GM18907 (cell line): ENCODE data around the gene EMILIN2.
"Not testable (repeated sequence)": the region's sequence is repeated elsewhere in the genome, so short reads cannot be mapped to it uniquely, and the experiment has no call there.

Source experiments
- ATAC-seq: cut with Tn5 transposase; IDR thresholded peaks from one replicate; pipeline ENCODE4 v1.9.1; 2021; ENCODE audit warnings: mild to moderate bottlenecking, moderate library complexity; ENCODE audit not compliant: unreplicated experiment

The EMILIN2 gene

DNA sequence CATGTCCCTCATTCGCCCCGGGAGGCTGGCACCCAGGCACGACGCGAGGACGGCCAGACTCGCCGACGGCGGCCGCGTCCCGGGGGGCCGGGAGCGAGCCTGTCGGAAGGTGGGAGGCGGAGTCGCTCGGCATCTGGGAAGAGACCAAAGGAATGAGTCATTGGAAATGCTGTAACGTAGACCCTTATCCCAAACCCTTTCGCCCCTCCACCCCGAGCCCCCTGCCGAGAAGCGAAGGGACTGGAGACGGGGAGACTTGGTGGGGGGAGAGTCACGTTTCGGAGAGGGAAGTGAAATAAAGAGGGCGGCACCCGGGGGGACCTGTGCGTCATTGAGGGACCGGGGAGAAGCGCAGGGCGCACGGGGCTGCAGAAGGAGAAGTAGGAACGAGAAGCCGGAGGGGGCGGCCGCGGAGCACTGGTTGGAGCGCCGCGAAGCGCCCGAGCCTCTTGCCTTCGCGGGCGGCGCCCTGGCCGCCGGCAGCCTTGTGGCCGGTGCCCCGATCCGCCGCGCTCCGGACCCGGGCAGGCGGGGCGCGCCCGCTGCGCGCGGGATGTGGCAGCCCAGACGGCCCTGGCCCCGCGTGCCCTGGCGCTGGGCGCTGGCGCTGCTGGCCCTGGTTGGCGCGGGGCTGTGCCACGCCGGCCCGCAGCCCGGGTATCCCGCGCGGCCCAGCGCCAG lies at the start of gene EMILIN2:
Gene EMILIN2, plus strand, starts transcription at position 371 of the 681 bp plus-strand sequence. Its CDS starts 183 bp downstream, at position 554.
- peak; percentile 71 for ATAC-seq

- ATAC-seq: peak; percentile 67
These were observed 48.9 kb upstream of the EMILIN2 start for GRCh38 chr18:2797951-2798350.

DNA sequence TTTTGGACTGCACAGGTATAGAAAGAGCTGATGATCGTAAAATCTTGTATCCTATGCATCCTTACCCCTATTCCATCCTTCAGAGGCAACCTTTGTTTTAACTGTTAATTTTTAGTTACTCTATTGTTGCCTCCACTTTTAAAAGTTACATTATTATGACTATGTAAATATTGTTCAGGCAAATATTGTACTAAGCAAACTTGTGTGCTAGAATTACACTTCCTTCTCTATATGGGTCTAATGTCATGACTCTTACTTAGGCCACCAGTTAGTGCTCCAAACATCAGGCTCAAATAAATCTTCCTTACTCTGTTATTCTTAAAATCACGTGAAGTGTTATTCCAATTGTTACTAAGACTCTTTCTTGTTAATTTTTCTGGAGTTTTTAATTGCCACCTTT lies 47.4 kb upstream of the EMILIN2 start:
- no peak for ATAC-seq

DNA sequence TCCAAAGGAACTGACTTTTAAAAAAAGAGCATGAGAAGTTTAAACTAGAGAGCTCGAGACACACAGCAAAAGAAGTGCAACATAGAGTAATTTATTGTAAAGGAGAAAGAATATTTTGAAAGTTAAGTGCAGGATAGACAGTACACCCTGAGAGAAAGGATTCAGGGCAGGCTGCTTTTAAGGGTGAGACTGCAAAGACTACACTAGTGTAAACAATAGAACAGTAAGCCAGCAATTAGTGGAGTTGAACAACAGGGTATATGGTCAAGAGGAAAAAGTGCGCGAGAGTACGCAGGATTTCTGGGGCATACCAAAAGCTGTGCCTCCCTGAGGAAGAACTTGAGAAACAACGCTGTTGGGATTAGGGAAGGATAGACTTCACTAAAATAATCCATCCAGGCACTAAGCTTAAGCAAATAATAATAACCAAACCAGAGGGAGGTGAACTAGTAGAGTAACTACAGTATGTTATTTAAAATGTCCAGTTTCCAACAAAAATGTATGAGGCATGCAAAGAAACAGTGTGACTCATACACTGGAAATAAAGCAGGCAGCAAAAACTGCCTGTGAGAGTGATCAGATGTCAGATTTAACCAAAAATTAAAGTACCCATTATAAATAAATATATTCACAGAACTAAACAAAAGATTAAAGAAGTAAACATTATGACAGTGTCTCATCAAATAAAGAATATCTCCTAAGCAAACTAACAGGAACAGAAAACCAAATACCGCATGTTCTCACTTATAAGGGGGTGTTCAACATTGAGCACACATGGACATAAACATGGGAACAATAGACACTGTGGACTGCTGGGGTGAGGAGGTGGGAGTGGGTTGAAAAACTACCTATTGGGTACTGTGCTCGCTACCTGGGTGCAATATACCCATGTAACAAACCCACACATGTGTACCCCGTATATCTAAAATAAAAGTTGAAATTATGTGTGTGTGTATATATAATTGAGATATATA lies 40.5 kb upstream of the EMILIN2 start:
- no peak for ATAC-seq

GRCh38 chr18:2808640-2809039 lies 38.2 kb upstream of the EMILIN2 start:
- ATAC-seq: not testable (repeated sequence)

DNA sequence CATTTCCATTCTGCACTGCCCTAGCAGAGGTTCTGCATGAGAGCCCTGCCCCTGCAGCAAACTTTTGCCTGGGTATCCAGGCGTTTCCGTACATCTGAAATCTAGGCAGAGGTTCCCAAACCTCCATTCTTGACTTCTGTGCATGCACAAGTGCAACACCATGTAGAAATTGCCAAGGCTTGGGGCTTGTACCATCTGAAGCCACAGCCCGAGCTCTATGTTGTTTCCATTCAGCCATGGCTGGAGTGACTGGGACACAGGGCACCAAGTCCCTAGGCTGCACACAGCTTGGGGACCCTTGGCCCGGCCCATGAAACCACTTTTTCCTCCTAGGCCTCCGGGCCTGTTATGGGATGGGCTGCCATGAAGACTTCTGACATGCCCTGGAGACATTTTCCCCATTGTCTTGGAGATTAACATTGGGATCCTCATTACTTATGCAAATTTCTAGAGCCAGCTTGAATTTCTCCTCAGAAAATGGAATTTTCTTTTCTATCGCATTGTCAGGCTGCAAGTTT lies 37.1 kb upstream of the EMILIN2 start:
- not testable (repeated sequence) for ATAC-seq

GRCh38 chr18:2811416-2811815 lies 35.4 kb upstream of the EMILIN2 start:
- no peak for ATAC-seq

DNA sequence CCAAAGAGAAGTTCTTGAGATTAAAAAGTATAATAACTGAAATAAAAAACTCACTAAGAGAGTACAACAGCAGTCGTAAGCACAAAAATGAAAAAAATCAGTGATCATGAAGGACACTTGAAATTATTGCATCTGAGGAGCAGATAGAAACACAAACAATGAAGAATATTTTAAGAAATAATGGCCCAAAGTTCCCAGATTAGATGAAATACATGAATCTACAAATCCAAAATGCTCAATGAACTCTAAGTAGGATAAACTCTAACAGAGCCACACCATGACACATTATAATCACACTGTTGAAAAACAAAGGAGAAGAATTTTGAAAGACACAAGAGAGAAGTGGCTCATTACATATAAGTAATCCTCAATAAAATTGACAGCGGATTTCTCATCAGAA lies 31.9 kb upstream of the EMILIN2 start:
- ATAC-seq: no peak

- ATAC-seq: no peak
These were observed 28.5 kb upstream of the EMILIN2 start for GRCh38 chr18:2818281-2818680.

DNA sequence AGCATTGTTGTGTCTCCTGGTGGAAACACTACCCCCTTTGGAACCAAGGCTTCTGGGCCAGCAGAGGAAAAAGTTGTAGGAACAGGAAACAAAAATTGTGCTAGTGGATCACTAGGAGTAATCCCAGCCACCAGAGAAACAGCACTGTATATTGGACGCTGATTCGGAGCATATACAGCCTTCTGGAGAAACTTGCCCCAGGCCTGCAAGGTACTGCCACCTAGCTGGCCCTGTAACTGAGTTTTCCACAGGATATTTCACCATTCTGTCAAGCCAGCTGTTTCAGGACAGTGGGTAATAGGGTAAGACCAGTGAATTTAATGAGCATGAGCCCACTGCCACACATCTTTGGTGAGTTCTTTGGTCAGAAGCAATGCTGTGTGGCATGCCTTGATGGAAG lies 25.1 kb upstream of the EMILIN2 start:
- ATAC-seq: no peak

DNA sequence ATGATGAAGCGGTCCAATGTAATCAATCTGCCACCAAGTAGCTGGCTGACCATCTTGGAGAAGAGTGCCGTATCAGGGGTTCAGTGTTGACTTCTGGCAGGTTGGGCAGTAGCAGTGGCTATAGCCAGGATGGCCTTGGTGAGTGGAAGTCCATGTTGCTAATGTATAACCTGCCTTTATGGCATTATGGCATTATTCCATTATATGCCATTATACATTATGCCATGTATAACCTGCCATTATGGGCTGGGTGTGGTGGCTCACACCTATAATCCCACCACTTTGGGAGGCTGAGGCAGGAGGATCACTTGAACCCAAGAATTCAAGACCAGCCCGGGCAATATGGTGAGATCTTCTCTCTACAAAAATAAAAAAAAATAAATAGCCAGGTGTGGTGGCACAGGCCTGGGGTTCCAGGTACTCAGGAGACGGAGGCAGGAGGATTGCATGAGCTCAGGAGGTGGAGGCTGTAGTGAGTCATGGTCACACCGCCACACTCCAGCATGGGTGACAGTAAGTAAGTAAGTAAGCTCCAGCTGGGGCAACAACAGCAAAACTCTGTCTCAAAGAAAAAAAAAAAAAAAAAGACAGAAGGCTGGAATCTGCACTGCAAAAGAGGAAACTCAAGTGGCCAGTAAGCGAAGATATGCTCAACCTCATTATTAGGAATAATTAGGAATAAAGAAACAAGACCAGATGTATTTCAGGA lies 24.4 kb upstream of the EMILIN2 start:
- no peak for ATAC-seq

- ATAC-seq: no peak
These were observed 23.6 kb upstream of the EMILIN2 start for GRCh38 chr18:2823202-2823601.

GRCh38 chr18:2823966-2824365 lies 22.8 kb upstream of the EMILIN2 start:
- ATAC-seq: no peak

- no peak for ATAC-seq
These were observed 21.9 kb upstream of the EMILIN2 start for GRCh38 chr18:2824865-2825264.

DNA sequence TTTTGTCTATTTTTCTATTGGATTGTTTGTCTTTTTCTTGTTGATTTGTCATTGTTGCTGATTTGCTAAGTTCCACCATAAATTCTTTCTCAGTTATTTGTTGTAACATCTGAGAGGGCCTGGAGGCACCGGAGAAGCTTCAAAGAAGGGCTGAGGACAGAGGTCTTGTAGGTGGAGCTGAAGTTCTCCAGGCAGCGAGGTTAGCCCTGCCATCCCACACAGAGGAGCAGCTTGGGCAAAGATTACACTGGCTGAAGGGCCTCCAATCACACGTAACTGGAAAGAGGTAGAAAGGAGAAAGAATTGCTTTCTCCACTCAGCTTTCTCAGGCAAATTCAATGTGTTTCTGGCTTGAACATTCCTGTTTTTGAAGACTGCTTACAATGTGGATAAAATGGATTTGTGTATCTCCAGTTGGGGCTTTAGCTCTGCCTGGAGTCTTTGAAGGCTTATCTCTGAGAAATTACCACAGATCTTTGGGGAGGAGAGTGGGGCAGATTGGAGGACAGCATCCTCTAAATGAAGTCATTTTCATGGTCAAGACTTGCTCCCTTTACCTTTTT lies 21.1 kb upstream of the EMILIN2 start:
- ATAC-seq: no peak

GRCh38 chr18:2826581-2826980 lies 20.2 kb upstream of the EMILIN2 start:
- no peak for ATAC-seq

DNA sequence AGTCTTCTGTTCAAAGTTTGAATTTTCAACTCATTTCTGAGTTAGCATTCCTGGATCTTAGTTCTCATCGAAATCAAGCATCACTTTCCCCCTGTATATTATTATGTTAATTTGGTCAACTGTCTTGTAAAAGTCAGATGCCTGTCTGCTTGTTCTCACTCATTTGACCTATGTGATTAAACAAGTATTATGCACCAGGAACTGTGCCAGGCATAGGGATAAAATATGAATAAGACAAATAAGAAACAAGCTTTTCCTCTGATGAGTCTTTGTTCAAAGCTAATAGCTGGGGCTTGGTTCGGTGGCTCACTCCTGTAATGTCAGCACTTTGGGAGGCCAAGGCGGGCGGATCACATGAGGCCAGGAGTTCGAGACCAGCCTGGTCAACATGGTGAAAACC lies 19.7 kb upstream of the EMILIN2 start:
- ATAC-seq: no peak

DNA sequence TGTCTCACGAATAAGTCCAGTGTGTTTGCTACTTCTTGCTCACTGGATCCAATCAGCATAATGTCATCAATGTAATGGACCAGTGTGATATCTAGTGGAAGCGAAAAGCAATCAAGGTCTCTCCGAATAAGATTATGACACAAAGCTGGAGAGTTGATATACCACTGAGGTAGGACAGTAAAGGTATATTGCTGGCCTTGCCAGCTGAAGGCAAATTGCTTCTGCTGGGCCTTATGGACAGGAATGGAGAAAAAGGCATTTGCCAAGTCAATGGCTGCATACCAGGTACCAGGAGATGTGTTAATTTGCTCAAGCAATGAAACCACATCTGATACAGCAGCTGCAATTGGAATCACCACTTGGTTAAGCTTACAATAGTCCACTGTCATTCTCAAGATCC lies 10.7 kb upstream of the EMILIN2 start:
- ATAC-seq: not testable (repeated sequence)

DNA sequence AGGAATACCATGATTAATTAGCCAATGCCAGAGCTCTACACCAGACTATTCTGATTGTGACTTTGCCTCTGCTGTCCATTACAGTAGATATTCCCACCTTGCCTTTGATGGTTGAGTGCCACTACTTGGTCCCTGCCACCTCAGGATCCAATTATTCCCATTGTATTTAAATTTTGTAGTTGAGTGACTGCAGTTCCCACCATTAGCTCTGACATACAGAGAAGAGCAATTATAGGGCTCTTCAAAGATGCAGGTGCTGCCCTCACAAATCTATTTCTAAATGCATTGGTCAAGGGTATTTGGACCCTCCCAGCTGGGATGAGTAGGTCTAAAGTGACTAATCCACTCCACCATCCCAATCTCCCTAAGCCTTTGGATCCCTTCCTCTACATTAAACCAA lies 9.5 kb upstream of the EMILIN2 start:
- ATAC-seq: not testable (repeated sequence)

DNA sequence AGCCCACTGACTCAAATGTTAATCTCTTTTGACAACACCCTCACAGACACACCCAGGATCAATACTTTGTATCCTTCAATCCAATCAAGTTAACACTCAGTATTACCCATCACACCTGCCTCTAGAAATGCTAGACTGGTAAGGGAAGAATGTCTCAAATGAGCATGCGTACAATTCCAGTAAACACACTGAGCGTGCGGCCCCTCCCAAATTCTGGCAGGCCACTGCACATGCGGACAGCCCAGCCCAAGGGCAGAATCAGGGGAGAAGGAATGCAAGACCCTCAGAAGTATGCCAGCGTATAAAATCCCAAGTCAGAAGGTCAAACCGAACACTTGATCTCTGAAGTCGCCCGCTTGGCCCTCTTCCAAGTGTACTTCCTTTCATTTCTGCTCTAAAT lies 7.6 kb upstream of the EMILIN2 start:
- ATAC-seq: no peak

GRCh38 chr18:2840521-2840920 lies 6.3 kb upstream of the EMILIN2 start:
- no peak for ATAC-seq
